Liver (tissue), 9 donors: ENCODE results near the gene PRR5L. TPM values are rescaled to one million over a fixed set of nuclear protein-coding genes. Genes with fewer than 3 reads are reported as not detected.

ENCODE experiments used
- DNase-seq: peaks from one replicate; pipeline ENCODE4 v3.0.0-alpha.2; 2017; ENCODE audit warnings: low spot score
- H3K27ac ChIP-seq, 2 donors: one replicate each; pipeline ENCODE4 v1.7.0; 2013; ENCODE audit warnings: inconsistent platforms in 2 of 2, low read length in 2 of 2, control low read depth in 1 of 2, low read depth in 1 of 2, mild to moderate bottlenecking in 1 of 2
- H3K27me3 ChIP-seq, 4 donors: one replicate each; pipeline versions ENCODE4 v1.6.1 to v1.7.0; 2013; ENCODE audit warnings: low read length in 3 of 4, inconsistent platforms in 1 of 4, mild to moderate bottlenecking in 1 of 4, moderate library complexity in 1 of 4; ENCODE audit not compliant: control insufficient read depth in 4 of 4, insufficient read depth in 4 of 4
- H3K36me3 ChIP-seq, 4 donors: one replicate each; pipeline versions ENCODE4 v1.6.1 to v1.7.0; 2013; ENCODE audit warnings: low read length in 3 of 4, mild to moderate bottlenecking in 3 of 4, low read depth in 1 of 4, moderate library complexity in 1 of 4; ENCODE audit not compliant: control insufficient read depth in 4 of 4, insufficient read depth in 3 of 4
- H3K4me1 ChIP-seq, 4 donors: one replicate each; pipeline versions ENCODE4 v1.6.1 to v1.7.0; 2013; ENCODE audit warnings: low read length in 3 of 4, mild to moderate bottlenecking in 3 of 4, moderate library complexity in 1 of 4; ENCODE audit not compliant: control insufficient read depth in 4 of 4, insufficient read depth in 4 of 4
- H3K4me3 ChIP-seq, 3 donors: one replicate each; pipeline versions ENCODE4 v1.6.1 to v1.7.0; 2013; ENCODE audit warnings: low read length in 3 of 3, control low read depth in 1 of 3, low read depth in 1 of 3, mild to moderate bottlenecking in 1 of 3
- H3K9ac ChIP-seq, 2 donors: one replicate each; pipeline ENCODE4 v1.7.0; 2013; ENCODE audit warnings: low read length in 2 of 2, mild to moderate bottlenecking in 2 of 2, moderate library complexity in 2 of 2, control low read depth in 1 of 2, low read depth in 1 of 2
- H3K9me3 ChIP-seq, 4 donors: one replicate each; pipeline versions ENCODE4 v1.6.1 to v1.7.0; 2013; ENCODE audit warnings: low read length in 3 of 4; ENCODE audit not compliant: control insufficient read depth in 4 of 4
- EGR1 ChIP-seq, 2 donors: IDR thresholded peaks; 2 replicates each; pipeline ENCODE4 v1.6.1; 2016 to 2018; ENCODE audit warnings: antibody characterized with exemption in 2 of 2, low read depth in 2 of 2
- FOXA1 ChIP-seq: IDR thresholded peaks from 2 replicates; pipeline ENCODE4 v1.6.1; 2016; ENCODE audit warnings: antibody characterized with exemption
- FOXA2 ChIP-seq: IDR thresholded peaks from 2 replicates; pipeline ENCODE4 v1.6.1; 2016; ENCODE audit warnings: antibody characterized with exemption
- GABPA ChIP-seq, 2 donors: IDR thresholded peaks in 1 of 2; conservative IDR thresholded peaks in 1 of 2; 2 replicates each; pipeline ENCODE4 v1.6.1; 2016; ENCODE audit warnings: antibody characterized with exemption in 2 of 2, mild to moderate bottlenecking in 1 of 2, moderate library complexity in 1 of 2
- HNF4A ChIP-seq, 2 donors: conservative IDR thresholded peaks; 2 replicates each; pipeline ENCODE4 v1.6.1; 2016; ENCODE audit warnings: antibody characterized with exemption in 2 of 2, mild to moderate bottlenecking in 2 of 2
- HNF4G ChIP-seq: IDR thresholded peaks from 2 replicates; pipeline ENCODE4 v1.6.1; 2016; ENCODE audit warnings: antibody characterized with exemption
- JUND ChIP-seq, 2 donors: IDR thresholded peaks; 2 replicates each; pipeline ENCODE4 v1.6.1; 2016; ENCODE audit warnings: antibody characterized with exemption in 2 of 2
- NR2F2 ChIP-seq: IDR thresholded peaks from 2 replicates; pipeline ENCODE4 v1.6.1; 2016; ENCODE audit warnings: antibody characterized with exemption
- RAD21 ChIP-seq, 2 donors: IDR thresholded peaks; 2 replicates each; pipeline ENCODE4 v1.6.1; 2016; ENCODE audit warnings: antibody characterized with exemption in 2 of 2, mild to moderate bottlenecking in 2 of 2
- RXRA ChIP-seq, 2 donors: IDR thresholded peaks; 2 replicates each; pipeline ENCODE4 v1.6.1; 2017 to 2018; ENCODE audit warnings: antibody characterized with exemption in 2 of 2, mild to moderate bottlenecking in 1 of 2
- SP1 ChIP-seq: IDR thresholded peaks from 2 replicates; pipeline ENCODE4 v1.6.1; 2018; ENCODE audit warnings: antibody characterized with exemption, mild to moderate bottlenecking
- TAF1 ChIP-seq: conservative IDR thresholded peaks from 2 replicates; pipeline ENCODE4 v1.6.1; 2016; ENCODE audit warnings: antibody characterized with exemption, mild to moderate bottlenecking
- YY1 ChIP-seq: IDR thresholded peaks from 2 replicates; pipeline ENCODE4 v1.6.1; 2016; ENCODE audit warnings: antibody characterized with exemption, mild to moderate bottlenecking
- WGBS: extraction: QIAGEN DNeasy Blood & Tissue Kit; methylation state at CpG from one replicate; pipeline ENCODE4 v1.1.7; 2013; 5-methylcytosine and 5-hydroxymethylcytosine counted together
- polyA plus RNA-seq, 2 donors: library from polyadenylated mRNA; stranded (reverse) in 1 of 2; unstranded in 1 of 2; fragments of 200-250 nt in 1 of 2; fragments of >200 nt in 1 of 2; fragmentation: Nextera tagmentation in 1 of 2; extraction: Ambion mirVana in 1 of 2; gene quantifications; one replicate each; pipeline versions ENCODE4 v1.2.1 to v1.2.3, GENCODE V29; 2013 to 2015
- total RNA-seq, 2 donors: library from RNA; depleted of rRNA; stranded (reverse); fragments of >200 nt; gene quantifications; one replicate each; pipeline ENCODE4 v1.2.3, GENCODE V29; 2014
- TF ChIP-seq, protein P1 (sequence below): IDR thresholded peaks from 2 replicates; pipeline ENCODE4 v1.6.1; 2016; ENCODE audit warnings: antibody characterized with exemption
- TF ChIP-seq, protein P2 (sequence below): fragments of 150-350 bp; IDR thresholded peaks from 2 replicates; pipeline ENCODE4 v1.5.1; 2017; ENCODE audit warnings: improper control_type of control experiment, low read depth, low read length; ENCODE audit not compliant: missing input control
- TF ChIP-seq, protein P3 (sequence below): IDR thresholded peaks from 2 replicates; pipeline ENCODE4 v1.6.1; 2016; ENCODE audit warnings: antibody characterized with exemption, mild to moderate bottlenecking
- TF ChIP-seq, protein P4 (sequence below): IDR thresholded peaks from 2 replicates; pipeline ENCODE4 v1.6.1; 2016; ENCODE audit warnings: antibody characterized with exemption
- TF ChIP-seq, protein P5 (sequence below): IDR thresholded peaks from 2 replicates; pipeline ENCODE4 v1.6.1; 2016; ENCODE audit warnings: antibody characterized with exemption
- donor health status: healthy.
- donor health status: healthy.
- donor health status: healthy.
- donor health status: healthy.
- donor health status: healthy.

The PRR5L gene
- total and polyA plus RNA-seq, 4 donors = 1.2 to 8.5 (median 4.5) TPM

DNA sequence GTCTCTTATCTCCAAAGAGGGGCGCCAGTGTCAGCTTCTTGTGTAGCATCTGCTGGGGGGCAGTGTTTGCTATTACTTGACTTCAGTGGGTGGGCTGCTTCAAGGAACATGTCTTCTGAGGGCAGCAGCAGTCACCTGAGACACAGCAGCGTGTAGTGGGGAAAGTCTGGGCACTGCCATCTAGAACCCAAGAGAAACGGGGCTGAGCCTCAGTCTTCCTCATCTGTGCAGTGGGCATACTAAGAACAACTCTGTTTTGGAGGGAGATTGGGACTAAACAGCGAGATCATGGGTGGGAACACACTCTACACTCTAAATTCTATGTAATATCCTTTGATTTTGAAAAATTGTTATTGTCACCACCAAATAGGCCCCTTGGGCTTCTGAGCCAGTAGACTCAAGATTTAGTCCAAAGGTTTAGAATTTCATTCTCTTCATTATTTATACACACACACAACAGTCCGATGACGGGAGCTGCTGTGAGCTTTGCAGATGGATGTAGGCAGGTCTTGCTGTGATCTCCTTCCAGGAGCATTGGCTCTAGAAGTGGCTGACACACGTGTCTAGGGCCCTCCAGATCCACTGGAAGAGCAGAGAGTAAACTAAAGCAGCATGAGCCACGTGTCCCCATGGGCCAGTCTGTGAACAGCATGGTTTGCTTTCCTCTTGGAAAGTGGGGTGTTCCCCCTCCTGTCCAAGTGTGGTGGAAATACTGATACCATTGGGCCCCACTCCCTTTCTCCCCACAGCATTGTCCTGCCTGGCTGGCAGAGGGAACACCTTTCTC lies 162.2 kb downstream of the PRR5L start:
- WGBS = 90% methylated on average over 8 of the region's 8 CpGs
- Histone ChIP-seq H3K9ac (no peak overlapping the region), H3K36me3 (no peaks in the 10 kb centered on the region), H3K4me1 (no peaks in the 10 kb centered on the region), H3K27me3 (no peaks in the 10 kb centered on the region), H3K9me3 (no peaks in the 10 kb centered on the region), H3K27ac (no peak overlapping the region), H3K4me3 (no peak overlapping the region)
- TF ChIP-seq FOXA1 = no peak
- TF ChIP-seq TAF1 = no peak
- TF ChIP-seq YY1 = no peak
- no peak for TF ChIP-seq NR2F2
- TF ChIP-seq FOXA2 = no peak
- TF ChIP-seq HNF4A (conservative IDR thresholded peaks at IDR 0.05) = no peak
- TF ChIP-seq HNF4G = no peak
- TF ChIP-seq, protein P1, sequence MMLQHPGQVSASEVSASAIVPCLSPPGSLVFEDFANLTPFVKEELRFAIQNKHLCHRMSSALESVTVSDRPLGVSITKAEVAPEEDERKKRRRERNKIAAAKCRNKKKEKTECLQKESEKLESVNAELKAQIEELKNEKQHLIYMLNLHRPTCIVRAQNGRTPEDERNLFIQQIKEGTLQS = no peak
- TF ChIP-seq, protein P2, sequence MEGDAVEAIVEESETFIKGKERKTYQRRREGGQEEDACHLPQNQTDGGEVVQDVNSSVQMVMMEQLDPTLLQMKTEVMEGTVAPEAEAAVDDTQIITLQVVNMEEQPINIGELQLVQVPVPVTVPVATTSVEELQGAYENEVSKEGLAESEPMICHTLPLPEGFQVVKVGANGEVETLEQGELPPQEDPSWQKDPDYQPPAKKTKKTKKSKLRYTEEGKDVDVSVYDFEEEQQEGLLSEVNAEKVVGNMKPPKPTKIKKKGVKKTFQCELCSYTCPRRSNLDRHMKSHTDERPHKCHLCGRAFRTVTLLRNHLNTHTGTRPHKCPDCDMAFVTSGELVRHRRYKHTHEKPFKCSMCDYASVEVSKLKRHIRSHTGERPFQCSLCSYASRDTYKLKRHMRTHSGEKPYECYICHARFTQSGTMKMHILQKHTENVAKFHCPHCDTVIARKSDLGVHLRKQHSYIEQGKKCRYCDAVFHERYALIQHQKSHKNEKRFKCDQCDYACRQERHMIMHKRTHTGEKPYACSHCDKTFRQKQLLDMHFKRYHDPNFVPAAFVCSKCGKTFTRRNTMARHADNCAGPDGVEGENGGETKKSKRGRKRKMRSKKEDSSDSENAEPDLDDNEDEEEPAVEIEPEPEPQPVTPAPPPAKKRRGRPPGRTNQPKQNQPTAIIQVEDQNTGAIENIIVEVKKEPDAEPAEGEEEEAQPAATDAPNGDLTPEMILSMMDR = no peak
- TF ChIP-seq, protein P3, sequence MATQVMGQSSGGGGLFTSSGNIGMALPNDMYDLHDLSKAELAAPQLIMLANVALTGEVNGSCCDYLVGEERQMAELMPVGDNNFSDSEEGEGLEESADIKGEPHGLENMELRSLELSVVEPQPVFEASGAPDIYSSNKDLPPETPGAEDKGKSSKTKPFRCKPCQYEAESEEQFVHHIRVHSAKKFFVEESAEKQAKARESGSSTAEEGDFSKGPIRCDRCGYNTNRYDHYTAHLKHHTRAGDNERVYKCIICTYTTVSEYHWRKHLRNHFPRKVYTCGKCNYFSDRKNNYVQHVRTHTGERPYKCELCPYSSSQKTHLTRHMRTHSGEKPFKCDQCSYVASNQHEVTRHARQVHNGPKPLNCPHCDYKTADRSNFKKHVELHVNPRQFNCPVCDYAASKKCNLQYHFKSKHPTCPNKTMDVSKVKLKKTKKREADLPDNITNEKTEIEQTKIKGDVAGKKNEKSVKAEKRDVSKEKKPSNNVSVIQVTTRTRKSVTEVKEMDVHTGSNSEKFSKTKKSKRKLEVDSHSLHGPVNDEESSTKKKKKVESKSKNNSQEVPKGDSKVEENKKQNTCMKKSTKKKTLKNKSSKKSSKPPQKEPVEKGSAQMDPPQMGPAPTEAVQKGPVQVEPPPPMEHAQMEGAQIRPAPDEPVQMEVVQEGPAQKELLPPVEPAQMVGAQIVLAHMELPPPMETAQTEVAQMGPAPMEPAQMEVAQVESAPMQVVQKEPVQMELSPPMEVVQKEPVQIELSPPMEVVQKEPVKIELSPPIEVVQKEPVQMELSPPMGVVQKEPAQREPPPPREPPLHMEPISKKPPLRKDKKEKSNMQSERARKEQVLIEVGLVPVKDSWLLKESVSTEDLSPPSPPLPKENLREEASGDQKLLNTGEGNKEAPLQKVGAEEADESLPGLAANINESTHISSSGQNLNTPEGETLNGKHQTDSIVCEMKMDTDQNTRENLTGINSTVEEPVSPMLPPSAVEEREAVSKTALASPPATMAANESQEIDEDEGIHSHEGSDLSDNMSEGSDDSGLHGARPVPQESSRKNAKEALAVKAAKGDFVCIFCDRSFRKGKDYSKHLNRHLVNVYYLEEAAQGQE = no peak
- TF ChIP-seq SP1 = no peak
- TF ChIP-seq, protein P4, sequence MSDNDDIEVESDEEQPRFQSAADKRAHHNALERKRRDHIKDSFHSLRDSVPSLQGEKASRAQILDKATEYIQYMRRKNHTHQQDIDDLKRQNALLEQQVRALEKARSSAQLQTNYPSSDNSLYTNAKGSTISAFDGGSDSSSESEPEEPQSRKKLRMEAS = no peak
- no peak for TF ChIP-seq EGR1 (IDR thresholded peaks at IDR 0.05; ENCODE audit: low read depth in 2 of 2)
- TF ChIP-seq, protein P5, sequence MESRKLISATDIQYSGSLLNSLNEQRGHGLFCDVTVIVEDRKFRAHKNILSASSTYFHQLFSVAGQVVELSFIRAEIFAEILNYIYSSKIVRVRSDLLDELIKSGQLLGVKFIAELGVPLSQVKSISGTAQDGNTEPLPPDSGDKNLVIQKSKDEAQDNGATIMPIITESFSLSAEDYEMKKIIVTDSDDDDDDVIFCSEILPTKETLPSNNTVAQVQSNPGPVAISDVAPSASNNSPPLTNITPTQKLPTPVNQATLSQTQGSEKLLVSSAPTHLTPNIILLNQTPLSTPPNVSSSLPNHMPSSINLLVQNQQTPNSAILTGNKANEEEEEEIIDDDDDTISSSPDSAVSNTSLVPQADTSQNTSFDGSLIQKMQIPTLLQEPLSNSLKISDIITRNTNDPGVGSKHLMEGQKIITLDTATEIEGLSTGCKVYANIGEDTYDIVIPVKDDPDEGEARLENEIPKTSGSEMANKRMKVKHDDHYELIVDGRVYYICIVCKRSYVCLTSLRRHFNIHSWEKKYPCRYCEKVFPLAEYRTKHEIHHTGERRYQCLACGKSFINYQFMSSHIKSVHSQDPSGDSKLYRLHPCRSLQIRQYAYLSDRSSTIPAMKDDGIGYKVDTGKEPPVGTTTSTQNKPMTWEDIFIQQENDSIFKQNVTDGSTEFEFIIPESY = no peak
- no peak for TF ChIP-seq GABPA (IDR thresholded peaks at IDR 0.05 in 1 of 2, conservative IDR thresholded peaks at IDR 0.05 in 1 of 2)
- no peak for TF ChIP-seq RXRA (IDR thresholded peaks at IDR 0.05)
- no peak for TF ChIP-seq JUND (IDR thresholded peaks at IDR 0.05)
- TF ChIP-seq RAD21 (IDR thresholded peaks at IDR 0.05) = no peak
- peak; percentile 9 for DNase-seq
